K562 (cell line): ENCODE results near the gene DCAF15. TPM values are rescaled to one million over a fixed set of nuclear protein-coding genes. Genes with fewer than 3 reads are reported as not detected.

Source experiments
- CBX3 ChIP-seq, 2 experiments: IDR thresholded peaks; 1 replicate in 1 of 2; 2 replicates in 1 of 2; pipeline ENCODE4 v1.6.1; 2012; ENCODE audit warnings: inconsistent platforms in 2 of 2, low read length in 2 of 2, borderline replicate concordance in 1 of 2, control low read depth in 1 of 2
- HDGF ChIP-seq: fragments of 450-650 bp; IDR thresholded peaks from 2 replicates; pipeline ENCODE4 v1.6.1; 2016
- IRF9 ChIP-seq: fragments of 450-650 bp; IDR thresholded peaks from 2 replicates; pipeline ENCODE4 v1.6.1; 2016; ENCODE audit warnings: missing biosample characterization, missing genetic modification characterization
- PHF21A ChIP-seq: fragments of 450-650 bp; IDR thresholded peaks from 2 replicates; pipeline ENCODE4 v1.6.1; 2017; ENCODE audit warnings: low read depth, borderline replicate concordance
- RNF2 ChIP-seq: sonication (generic); IDR thresholded peaks from 2 replicates; pipeline ENCODE4 v1.6.1; 2016
- ZNF121 ChIP-seq: sonication (generic); formaldehyde crosslinking; conservative IDR thresholded peaks from 2 replicates; pipeline ENCODE4 v1.8.0; 2022; ENCODE audit warnings: missing genetic modification reagents
- ZNF212 ChIP-seq: fragments of 450-650 bp; formaldehyde crosslinking; IDR thresholded peaks from 2 replicates; pipeline ENCODE4 v1.4.0; 2020; ENCODE audit warnings: mild to moderate bottlenecking
- ZNF76 ChIP-seq: fragments of 250-450 bp; sonication (Bioruptor Pico); IDR thresholded peaks from 2 replicates; pipeline ENCODE4 v1.4.0; 2020; ENCODE audit warnings: mild to moderate bottlenecking, moderate library complexity, borderline replicate concordance
- polyA plus RNA-seq, 8 experiments: library from polyadenylated mRNA; depleted of rRNA in 4 of 8; stranded (reverse) in 5 of 8; unstranded in 3 of 8; fragments of >200 nt; fragmentation: Nextera tagmentation in 2 of 8; fragmentation: Illumina TruSeq in 1 of 8; extraction: Ambion mirVana in 2 of 8; extraction: Trizol in 1 of 8; gene quantifications; 2 replicates each; pipeline versions ENCODE4 v1.2.1 to v1.2.3, GENCODE V29; 2011 to 2014; ENCODE audit warnings: inconsistent platforms in 1 of 8, missing spikeins in 1 of 8
- total RNA-seq, 7 experiments: library from RNA; depleted of rRNA in 6 of 7; stranded (reverse); fragments of >200 nt in 6 of 7; fragmentation: Illumina TruSeq in 2 of 7; extraction: Trizol in 2 of 7; gene quantifications; 2 replicates each; pipeline versions ENCODE4 v1.2.1 to v1.2.3, GENCODE V29; 2011 to 2021; ENCODE audit warnings: low replicate concordance in 1 of 7
- TF ChIP-seq, protein P1 (sequence below): sonication (generic); formaldehyde crosslinking; IDR thresholded peaks from 2 replicates; pipeline ENCODE4 v1.8.0; 2023; ENCODE audit warnings: missing genetic modification reagents, mild to moderate bottlenecking, borderline replicate concordance
- TF ChIP-seq, protein P2 (sequence below): fragments of 250-450 bp; sonication (Bioruptor Pico); IDR thresholded peaks from 2 replicates; pipeline ENCODE4 v1.8.0; 2022; ENCODE audit warnings: moderate library complexity, mild to moderate bottlenecking, inconsistent platforms
- TF ChIP-seq, protein P3 (sequence below), 2 experiments: fragments of 450-650 bp in 1 of 2; IDR thresholded peaks; 2 replicates each; pipeline ENCODE4 v1.6.1; 2011 to 2017; ENCODE audit warnings: low read depth in 2 of 2, antibody characterized with exemption in 1 of 2, borderline replicate concordance in 1 of 2, low read length in 1 of 2, mild to moderate bottlenecking in 1 of 2, mixed read lengths in 1 of 2; ENCODE audit not compliant: control insufficient read depth in 1 of 2
- TF ChIP-seq, protein P4 (sequence below): fragments of 450-650 bp; IDR thresholded peaks from one replicate; pipeline ENCODE4 v1.6.1; 2018; ENCODE audit warnings: mild to moderate bottlenecking, moderate library complexity; ENCODE audit not compliant: partially characterized antibody

Gene DCAF15
- total and polyA plus RNA-seq, 9 of the 15 experiments (the other 6 are each of a cell fraction or from before 2014, with no cell fraction given) = 0.17 to 68.5 (median 27.7) TPM

- TF ChIP-seq, protein P1, sequence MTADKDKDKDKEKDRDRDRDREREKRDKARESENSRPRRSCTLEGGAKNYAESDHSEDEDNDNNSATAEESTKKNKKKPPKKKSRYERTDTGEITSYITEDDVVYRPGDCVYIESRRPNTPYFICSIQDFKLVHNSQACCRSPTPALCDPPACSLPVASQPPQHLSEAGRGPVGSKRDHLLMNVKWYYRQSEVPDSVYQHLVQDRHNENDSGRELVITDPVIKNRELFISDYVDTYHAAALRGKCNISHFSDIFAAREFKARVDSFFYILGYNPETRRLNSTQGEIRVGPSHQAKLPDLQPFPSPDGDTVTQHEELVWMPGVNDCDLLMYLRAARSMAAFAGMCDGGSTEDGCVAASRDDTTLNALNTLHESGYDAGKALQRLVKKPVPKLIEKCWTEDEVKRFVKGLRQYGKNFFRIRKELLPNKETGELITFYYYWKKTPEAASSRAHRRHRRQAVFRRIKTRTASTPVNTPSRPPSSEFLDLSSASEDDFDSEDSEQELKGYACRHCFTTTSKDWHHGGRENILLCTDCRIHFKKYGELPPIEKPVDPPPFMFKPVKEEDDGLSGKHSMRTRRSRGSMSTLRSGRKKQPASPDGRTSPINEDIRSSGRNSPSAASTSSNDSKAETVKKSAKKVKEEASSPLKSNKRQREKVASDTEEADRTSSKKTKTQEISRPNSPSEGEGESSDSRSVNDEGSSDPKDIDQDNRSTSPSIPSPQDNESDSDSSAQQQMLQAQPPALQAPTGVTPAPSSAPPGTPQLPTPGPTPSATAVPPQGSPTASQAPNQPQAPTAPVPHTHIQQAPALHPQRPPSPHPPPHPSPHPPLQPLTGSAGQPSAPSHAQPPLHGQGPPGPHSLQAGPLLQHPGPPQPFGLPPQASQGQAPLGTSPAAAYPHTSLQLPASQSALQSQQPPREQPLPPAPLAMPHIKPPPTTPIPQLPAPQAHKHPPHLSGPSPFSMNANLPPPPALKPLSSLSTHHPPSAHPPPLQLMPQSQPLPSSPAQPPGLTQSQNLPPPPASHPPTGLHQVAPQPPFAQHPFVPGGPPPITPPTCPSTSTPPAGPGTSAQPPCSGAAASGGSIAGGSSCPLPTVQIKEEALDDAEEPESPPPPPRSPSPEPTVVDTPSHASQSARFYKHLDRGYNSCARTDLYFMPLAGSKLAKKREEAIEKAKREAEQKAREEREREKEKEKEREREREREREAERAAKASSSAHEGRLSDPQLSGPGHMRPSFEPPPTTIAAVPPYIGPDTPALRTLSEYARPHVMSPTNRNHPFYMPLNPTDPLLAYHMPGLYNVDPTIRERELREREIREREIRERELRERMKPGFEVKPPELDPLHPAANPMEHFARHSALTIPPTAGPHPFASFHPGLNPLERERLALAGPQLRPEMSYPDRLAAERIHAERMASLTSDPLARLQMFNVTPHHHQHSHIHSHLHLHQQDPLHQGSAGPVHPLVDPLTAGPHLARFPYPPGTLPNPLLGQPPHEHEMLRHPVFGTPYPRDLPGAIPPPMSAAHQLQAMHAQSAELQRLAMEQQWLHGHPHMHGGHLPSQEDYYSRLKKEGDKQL (CRISPR knock-in tag) = 0 out of 2 replicates have a peak, but pooled peaks have one; percentile 69
- TF ChIP-seq, protein P2, sequence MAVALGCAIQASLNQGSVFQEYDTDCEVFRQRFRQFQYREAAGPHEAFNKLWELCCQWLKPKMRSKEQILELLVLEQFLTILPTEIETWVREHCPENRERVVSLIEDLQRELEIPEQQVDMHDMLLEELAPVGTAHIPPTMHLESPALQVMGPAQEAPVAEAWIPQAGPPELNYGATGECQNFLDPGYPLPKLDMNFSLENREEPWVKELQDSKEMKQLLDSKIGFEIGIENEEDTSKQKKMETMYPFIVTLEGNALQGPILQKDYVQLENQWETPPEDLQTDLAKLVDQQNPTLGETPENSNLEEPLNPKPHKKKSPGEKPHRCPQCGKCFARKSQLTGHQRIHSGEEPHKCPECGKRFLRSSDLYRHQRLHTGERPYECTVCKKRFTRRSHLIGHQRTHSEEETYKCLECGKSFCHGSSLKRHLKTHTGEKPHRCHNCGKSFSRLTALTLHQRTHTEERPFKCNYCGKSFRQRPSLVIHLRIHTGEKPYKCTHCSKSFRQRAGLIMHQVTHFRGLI = no peak
- TF ChIP-seq ZNF76 (CRISPR knock-in tag) = 0 out of 2 replicates have a peak, but pooled peaks have one; percentile 58
- no peak for TF ChIP-seq RNF2
- TF ChIP-seq PHF21A = 0 out of 2 replicates have a peak, but pooled peaks have one; percentile 56
- TF ChIP-seq, protein P3, sequence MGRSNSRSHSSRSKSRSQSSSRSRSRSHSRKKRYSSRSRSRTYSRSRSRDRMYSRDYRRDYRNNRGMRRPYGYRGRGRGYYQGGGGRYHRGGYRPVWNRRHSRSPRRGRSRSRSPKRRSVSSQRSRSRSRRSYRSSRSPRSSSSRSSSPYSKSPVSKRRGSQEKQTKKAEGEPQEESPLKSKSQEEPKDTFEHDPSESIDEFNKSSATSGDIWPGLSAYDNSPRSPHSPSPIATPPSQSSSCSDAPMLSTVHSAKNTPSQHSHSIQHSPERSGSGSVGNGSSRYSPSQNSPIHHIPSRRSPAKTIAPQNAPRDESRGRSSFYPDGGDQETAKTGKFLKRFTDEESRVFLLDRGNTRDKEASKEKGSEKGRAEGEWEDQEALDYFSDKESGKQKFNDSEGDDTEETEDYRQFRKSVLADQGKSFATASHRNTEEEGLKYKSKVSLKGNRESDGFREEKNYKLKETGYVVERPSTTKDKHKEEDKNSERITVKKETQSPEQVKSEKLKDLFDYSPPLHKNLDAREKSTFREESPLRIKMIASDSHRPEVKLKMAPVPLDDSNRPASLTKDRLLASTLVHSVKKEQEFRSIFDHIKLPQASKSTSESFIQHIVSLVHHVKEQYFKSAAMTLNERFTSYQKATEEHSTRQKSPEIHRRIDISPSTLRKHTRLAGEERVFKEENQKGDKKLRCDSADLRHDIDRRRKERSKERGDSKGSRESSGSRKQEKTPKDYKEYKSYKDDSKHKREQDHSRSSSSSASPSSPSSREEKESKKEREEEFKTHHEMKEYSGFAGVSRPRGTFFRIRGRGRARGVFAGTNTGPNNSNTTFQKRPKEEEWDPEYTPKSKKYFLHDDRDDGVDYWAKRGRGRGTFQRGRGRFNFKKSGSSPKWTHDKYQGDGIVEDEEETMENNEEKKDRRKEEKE (IDR thresholded peaks at IDR 0.05; ENCODE audit: borderline replicate concordance in 1 of 2, control insufficient read depth in 1 of 2, low read depth in 2 of 2, low read length in 1 of 2) = no peak
- TF ChIP-seq, protein P4, sequence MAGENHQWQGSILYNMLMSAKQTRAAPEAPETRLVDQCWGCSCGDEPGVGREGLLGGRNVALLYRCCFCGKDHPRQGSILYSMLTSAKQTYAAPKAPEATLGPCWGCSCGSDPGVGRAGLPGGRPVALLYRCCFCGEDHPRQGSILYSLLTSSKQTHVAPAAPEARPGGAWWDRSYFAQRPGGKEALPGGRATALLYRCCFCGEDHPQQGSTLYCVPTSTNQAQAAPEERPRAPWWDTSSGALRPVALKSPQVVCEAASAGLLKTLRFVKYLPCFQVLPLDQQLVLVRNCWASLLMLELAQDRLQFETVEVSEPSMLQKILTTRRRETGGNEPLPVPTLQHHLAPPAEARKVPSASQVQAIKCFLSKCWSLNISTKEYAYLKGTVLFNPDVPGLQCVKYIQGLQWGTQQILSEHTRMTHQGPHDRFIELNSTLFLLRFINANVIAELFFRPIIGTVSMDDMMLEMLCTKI = no peak
- TF ChIP-seq CBX3 (IDR thresholded peaks at IDR 0.05; ENCODE audit: borderline replicate concordance in 1 of 2, low read length in 2 of 2) = peak; percentile 79 to 99
- TF ChIP-seq ZNF121 = peak; percentile 30; the same call in 1 of the 2 replicates
- no peak for TF ChIP-seq ZNF212 (CRISPR knock-in tag)
- 0 out of 2 replicates have a peak, but pooled peaks have one; percentile 11 for TF ChIP-seq IRF9 (tag)
- TF ChIP-seq HDGF = peak; percentile 100
Observed at GRCh38 chr19:14005349-14006084, 53.2 kb downstream of the DCAF15 start (continued).
